Measurements from ENCODE around the gene COX6B2.

- TF ChIP-seq CTCF (IDR thresholded peaks at IDR 0.05 in 4 of 5, conservative IDR thresholded peaks at IDR 0.05 in 1 of 5) (no peak), POLR2A (IDR thresholded peaks at IDR 0.05) (no peak)
Measured at GRCh38 chr19:55300886-55301458, 53.5 kb downstream of the COX6B2 start.

Data from gastrocnemius medialis (tissue), 4 donors.